GM12891 (cell line): ENCODE data around the gene ZKSCAN1.

Experiments used
- DNase-seq: peaks from one replicate; pipeline ENCODE4 v3.0.0; 2011; ENCODE audit warnings: low spot score; ENCODE audit not compliant: insufficient read length
- FAIRE-seq: peaks from 2 replicates; lab custom pipeline; 2011; peaks lifted over from hg19 to GRCh38; lab: Jason Lieb, UNC
- PAX5 ChIP-seq: IDR thresholded peaks from 2 replicates; pipeline ENCODE4 v1.6.1; 2011; ENCODE audit warnings: low read length, moderate library complexity, mild to moderate bottlenecking; ENCODE audit not compliant: insufficient read depth, severe bottlenecking
- POLR2A ChIP-seq: IDR thresholded peaks from 2 replicates; pipeline ENCODE4 v1.6.1; 2011; ENCODE audit warnings: low read depth, low read length, control low read depth
- POLR2AphosphoS5 ChIP-seq: IDR thresholded peaks from 2 replicates; pipeline ENCODE4 v1.6.1; 2011; ENCODE audit warnings: low read depth, low read length, control low read depth
- POU2F2 ChIP-seq: IDR thresholded peaks from 2 replicates; pipeline ENCODE4 v1.6.1; 2011; ENCODE audit warnings: low read depth, mild to moderate bottlenecking, control low read depth, low read length, moderate library complexity
- SPI1 ChIP-seq: IDR thresholded peaks from 2 replicates; pipeline ENCODE4 v1.6.1; 2011; ENCODE audit warnings: low read depth, low read length, control low read depth
- TAF1 ChIP-seq: IDR thresholded peaks from 2 replicates; pipeline ENCODE4 v1.6.1; 2011; ENCODE audit warnings: low read depth, low read length, control low read depth

ZKSCAN1 gene

GRCh38 chr7:100088621-100089457, 73.4 kb downstream of the ZKSCAN1 start, which contains the start of gene COPS6:
TSS of gene COPS6 (plus strand) at chr7:100088969. CDS start at chr7:100088991, 22 bp downstream.
- TF ChIP-seq TAF1 (peak; percentile 61), POLR2AphosphoS5 (peak; percentile 54; the same call in 1 of the 2 replicates), PAX5 (peak; percentile 1), SPI1 (no peak), POU2F2 (no peak), POLR2A (peak; percentile 75)
- DNase-seq (peak; percentile 86), FAIRE-seq (peak; percentile 84)

GRCh38 chr7:100089458-100090196, 74.2 kb downstream of the ZKSCAN1 start:
- DNase-seq = no peak
- FAIRE-seq = no peak
- TF ChIP-seq POLR2A = no peak
- TF ChIP-seq POU2F2 = no peak
- no peak for TF ChIP-seq TAF1
- TF ChIP-seq SPI1 = no peak

DNA sequence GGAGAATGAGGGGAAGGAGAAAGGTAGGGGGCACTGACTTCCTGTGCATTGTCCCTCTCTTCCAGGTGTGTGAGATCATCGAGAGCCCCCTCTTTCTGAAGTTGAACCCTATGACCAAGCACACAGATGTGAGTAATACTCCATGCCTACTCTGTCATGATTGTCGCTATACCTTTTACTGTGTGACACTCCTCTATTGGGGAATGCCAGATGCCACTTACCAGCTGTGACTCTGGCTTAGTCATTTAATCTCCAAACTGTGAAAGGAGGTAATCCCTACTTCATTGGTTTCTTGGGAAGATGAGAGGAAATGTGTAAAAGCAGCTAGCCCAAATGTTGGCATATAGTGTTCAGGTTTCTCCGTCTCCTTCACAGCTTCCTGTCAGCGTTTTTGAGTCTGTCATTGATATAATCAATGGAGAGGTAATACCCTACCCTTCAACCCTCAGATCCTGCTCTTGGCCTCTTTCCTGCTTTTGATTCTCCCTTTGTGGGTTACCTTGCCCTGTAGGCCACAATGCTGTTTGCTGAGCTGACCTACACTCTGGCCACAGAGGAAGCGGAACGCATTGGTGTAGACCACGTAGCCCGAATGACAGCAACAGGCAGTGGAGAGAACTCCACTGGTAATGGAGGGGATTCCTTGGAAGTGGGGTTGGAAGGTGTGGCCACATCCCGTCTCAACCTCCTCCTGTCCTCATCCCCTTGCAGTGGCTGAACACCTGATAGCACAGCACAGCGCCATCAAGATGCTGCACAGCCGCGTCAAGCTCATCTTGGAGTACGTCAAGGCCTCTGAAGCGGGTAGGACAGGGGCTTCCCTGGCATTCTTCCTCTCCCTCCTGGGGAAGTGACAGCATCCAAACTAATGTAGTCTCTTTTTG, 75.4 kb downstream of the ZKSCAN1 start:
- FAIRE-seq (no peak), DNase-seq (no peak)
- TF ChIP-seq POLR2AphosphoS5 (no peak), PAX5 (no peak), POU2F2 (no peak)
